CD4-positive, alpha-beta T cell treated with Interleukin-12 subunit alpha and Interleukin-12 subunit beta, for 1 hour (primary cell): Measurements from ENCODE around the gene ITM2C.

ENCODE experiments used
- DNase-seq: peaks from one replicate; pipeline ENCODE4 v3.0.0-alpha.2; 2020

ITM2C gene, protein sequence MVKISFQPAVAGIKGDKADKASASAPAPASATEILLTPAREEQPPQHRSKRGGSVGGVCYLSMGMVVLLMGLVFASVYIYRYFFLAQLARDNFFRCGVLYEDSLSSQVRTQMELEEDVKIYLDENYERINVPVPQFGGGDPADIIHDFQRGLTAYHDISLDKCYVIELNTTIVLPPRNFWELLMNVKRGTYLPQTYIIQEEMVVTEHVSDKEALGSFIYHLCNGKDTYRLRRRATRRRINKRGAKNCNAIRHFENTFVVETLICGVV

DNA sequence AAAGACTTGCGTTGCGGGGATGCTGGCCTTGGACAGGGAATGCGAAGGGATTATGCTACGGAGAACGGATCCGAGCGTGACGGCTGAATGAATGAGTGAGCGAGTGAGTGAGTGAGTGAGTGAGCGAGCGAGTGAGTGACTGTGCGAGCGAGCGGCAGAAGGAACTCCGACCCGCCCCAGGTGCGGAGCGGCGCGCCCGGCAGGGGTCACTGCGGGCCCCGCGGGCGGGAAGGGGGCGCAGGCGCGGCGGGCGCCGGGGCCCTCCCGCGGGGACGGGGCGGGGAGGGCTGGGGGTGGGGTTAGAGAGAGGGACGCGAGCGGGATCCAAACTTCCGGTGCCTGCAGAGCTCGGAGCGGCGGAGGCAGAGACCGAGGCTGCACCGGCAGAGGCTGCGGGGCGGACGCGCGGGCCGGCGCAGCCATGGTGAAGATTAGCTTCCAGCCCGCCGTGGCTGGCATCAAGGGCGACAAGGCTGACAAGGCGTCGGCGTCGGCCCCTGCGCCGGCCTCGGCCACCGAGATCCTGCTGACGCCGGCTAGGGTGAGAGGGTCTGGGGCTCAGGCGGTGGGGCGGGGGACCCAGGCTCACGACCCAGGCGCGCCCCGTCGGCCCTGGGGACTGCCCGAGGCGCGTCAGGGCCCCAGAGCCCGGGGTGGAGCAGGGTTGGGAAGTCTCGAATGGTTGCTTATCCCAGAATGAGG is at the start of gene ITM2C:
ITM2C (plus strand) TSS at position 338 of the 702 bp plus-strand sequence; CDS start at position 422, 84 bp downstream.
- DNase-seq = peak; percentile 78

DNA sequence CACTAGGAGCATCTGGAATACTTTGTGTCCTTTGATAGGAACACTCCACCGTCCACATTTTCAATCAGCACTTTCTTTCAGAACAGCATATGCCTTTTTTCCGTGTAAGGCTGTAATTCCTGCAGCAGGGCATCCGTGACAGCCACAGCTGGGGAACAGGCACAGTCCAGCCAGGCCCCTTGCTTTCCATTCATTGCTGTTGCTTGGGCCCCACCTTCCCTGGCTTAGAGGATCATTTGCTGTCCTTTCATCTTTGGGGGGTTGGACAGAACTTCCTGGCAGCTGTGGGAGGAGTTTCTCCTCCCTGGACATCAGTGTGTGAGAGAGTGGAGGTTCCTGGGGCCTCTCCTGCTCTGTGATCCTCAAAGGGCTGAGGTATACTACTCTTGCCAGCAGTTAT is 49.7 kb upstream of the ITM2C start:
- DNase-seq = no peak

DNA sequence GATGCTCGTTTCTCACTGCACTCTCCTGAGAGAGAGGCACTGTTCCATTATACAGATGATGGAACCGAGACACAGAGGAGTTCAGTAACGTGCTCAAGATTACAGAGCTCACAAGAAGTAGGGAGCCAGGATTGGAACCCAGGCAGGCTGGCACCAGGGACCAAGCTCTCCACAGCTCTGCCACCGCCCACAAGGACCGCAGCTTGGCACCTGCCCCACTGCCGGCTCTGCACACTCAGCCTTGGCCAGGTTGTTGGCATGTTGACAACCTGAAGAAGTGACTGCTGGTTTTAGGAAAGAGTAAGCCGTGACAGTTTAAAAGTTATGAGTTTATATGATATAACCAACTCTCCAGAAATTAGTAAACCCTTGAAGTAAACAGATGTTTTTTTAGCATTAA is 48.0 kb upstream of the ITM2C start:
- no peak for DNase-seq

DNA sequence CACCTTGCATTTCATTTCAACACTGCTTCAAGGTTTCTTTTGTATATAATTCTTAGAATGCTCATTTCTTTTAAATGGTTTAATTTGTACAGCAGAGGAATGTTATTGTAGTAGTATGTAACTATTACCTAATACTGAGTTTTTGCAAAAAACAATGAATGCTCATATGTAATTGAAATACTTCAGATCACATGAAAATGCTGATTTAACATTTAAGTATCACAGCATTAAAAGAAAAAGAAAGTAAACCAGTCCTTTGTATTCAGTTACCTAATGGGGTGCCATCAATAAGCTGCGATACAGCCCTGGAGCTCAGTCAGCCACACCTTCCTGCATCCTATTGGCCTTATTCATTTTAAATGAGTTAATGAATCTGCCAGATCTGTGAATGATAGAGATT is 45.3 kb upstream of the ITM2C start:
- no peak for DNase-seq

DNA sequence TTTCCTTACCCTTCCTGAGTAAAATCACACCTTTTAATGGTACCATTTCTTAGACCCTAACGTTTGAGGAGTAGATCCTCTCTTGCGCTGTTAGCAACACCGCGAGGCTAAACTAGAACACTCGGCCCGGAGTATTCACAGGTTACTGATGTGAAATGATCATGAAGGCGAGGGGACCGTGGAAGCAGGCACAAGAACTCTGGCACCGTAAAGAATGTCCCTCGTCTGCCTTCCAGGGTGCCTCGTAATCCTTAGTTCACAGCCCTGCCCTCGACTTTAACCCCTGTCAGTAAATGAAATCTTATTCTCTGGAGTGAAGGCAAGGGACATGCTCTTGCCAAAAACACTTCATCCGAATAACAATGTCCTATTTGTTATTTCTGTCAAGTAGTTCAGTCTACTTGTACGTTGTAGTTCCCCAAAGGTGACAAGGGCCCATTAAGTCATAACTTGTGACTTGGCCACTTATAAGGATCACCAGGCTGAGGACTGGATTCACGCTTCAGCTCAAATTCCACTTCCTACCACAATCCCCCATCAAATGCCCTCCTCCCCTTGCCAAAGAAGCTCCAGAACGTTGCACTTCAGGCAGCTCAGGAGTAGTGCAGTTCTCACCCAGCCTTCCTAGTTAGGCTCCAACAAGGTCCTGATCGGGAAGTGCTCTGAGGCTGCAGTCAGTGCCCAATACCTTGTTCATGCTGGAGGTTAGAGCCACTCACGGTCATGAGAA is 43.3 kb upstream of the ITM2C start:
- DNase-seq = no peak

DNA sequence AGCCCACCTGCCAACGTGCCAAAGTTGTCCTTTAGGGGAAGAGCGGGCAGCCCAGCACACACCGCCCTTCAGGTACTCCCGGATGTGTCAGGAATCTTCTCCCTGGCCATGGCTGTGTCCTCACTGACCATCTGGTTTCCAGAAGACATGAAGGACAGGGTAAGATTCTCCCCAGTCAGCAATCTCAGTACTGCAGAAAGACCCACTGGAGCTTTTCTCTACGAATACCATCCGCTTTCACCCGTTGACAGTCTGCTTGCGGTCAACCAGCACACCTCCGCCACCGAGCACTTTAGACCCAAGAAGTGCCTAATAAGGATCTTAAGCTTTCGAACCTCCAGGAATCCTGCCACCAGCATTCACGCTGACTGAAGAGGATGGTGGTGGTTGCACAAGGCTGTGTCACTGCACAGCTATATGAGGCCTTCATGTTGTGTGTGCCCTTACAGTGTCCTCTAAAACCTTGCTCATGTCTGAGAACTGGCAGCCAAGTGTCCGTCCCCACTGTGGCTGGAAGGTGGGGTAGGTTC is 42.7 kb upstream of the ITM2C start:
- no peak for DNase-seq

DNA sequence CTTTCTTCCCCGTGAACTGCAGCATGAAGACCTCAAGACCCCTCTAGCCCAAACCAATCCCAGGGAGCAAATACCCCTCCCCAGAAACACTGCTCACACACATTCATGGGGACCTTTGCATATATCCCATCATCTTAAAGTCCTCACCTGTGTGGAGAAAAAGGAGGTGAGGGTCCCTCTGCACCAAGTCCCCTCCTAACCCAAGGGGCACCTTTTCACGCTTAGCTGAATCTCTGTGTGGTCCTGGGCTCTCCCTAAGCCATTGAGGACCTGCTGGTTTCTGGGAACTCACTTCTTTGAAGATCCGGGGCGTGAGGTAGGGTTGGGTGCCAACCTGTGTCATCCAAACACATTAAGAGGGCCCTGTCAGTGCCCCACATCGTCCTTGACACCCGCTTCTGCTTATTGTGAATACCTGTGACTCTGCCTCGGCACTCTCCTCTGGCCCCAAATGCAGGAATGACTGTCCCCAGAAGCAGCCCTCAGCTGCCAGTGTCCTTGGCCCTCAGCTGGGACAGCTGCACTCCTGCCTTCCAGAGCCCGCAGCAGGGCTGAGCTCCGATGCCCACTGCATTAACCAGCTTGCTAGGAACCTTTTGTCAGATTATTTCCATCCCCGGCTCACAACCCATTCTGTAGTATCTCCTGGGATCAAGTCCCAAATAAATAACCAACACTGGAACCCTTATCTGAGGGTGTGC is 41.3 kb upstream of the ITM2C start:
- DNase-seq = no peak

DNA sequence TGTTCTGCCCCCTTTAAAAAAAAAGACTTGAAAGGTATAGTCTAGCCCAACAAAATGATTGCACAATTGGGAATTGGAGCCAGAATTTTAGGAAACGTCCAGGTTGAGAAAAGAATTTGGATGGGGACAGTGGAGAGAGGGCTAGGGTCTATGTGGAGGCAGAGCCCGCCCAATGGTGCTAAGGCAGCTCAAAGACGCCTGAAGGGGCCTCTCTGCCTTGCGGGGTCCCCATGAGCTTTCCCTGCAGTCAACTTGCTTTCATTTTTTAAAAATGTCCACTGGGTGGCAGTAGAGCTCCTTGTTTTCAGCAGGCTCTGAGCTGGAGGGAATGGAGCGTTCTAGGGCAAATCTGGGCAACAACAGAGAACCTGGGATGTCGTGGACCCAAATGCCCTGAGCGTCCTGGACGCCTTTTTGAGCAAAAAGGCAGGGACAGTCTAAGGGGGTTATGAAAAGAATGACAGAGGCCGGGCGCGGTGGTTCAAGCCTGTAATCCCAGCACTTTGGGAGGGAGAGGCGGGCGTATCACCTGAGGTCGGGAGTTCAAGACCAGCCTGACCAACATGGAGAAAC is 40.2 kb upstream of the ITM2C start:
- peak; percentile 80 for DNase-seq

DNA sequence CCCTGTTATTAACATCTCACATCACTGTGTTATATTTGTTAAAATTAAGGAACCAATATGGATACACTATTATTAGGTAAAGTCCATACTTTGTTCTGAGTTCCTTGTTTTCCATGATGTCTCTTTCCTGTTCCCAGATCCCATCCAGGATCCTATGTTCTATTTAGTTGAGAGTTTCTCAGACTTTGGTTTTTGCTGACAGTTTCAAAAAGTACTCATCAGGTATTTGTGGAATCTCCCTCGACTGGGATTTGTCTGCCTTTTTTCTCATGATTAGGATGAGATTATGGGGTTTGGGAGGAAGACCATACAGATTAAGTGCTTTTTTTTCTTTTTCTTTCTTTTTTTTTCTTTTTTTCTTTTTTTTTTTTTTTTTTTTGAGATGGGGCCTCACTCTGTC is 39.4 kb upstream of the ITM2C start:
- no peak for DNase-seq

DNA sequence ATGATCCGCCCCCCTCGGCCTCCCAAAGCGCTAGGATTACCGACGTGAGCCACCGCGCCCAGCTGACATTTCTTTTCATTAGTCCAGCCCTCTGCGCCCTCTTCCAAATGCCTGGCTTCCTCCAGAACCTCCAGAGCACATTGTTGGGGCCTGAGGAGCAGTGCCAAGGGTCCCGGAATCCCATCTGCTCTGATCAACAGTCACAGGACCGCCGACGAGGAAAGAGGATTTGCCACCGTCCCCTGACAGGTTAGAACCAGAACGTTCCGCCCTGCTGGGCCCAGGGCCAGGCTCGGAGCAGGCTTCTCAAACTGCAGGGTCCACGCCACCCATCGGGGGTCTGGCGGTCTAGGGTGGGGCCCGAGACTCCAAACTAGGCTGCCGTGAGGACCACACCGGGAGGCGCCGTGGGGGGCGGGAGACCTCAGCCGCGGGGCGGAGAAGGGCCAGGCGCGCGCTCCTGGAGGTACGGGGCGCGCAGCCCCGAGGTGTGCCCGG is 36.9 kb upstream of the ITM2C start:
- no peak for DNase-seq

DNA sequence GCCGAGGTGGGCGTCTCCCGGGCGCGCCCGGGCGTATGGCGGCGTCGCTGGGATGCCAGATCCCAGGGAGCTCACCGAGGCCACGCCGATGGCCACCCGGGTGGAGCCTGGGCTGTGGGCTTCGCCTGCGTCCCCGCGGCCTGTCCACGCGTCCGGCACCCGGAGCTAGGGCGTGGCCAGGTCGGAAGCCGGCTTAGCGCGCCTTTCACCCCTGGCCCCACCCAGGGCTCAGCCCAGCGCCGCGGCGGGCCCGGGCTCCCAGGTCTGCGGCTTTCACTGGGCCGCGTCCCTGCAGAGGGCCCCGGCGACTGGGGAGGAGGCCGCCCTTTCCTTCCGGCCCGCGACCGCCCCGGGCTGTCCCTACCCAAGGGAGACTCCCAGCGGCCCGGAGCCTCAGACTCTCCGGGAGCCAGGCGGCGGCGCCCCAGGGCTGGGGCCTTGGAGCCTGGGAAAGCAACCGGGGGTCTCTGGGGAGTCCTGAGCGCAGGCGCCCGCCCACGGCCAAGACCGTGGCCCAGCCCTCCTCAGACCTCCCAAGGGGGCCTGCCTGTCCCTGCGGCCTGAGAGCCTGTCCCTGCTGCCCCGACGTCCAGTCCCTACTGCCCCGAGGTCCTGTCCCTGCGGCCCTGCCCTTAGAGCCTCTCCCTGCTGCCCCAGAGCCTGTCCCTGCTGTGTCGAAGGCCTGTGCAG is 36.3 kb upstream of the ITM2C start:
- DNase-seq = peak; percentile 18

DNA sequence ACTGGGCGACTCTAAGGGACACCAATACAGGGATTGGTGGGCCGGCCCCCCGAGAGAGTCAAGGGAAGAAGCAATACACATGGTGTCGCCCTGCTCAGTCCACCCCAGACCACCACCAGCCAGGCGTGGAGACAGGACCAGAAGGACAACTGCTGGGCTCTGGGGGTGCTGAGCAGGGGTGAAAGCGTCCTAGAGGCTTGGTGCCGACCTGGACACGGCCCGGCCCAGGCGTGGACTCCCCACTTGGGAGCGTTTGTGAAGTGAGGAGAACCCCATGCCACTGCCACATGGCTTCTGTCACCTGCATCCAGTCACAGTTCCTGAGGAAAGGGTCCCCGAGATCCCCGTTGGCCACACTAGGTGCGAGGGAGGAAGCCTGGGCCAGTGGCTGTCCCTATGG is 35.4 kb upstream of the ITM2C start:
- no peak for DNase-seq

DNA sequence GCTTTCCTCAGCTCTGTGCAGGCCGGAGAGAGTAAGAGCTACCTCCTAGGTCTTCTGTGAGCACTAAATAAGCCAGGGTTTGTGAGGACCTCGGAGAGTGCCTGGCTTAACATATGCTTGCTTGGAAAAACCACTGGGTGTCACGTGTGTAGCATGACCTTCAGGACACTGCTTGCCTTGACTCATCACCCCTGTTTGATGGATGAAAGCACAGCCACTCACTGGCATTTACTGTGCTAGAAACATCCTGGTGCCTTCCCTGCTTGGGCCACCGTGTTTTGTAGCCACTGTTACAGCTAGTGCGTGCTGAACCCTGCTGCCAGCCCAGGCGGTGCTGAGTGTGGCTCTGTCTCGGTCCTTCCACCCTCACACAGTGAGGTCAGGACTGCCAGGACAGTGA is 34.8 kb upstream of the ITM2C start:
- DNase-seq = no peak

DNA sequence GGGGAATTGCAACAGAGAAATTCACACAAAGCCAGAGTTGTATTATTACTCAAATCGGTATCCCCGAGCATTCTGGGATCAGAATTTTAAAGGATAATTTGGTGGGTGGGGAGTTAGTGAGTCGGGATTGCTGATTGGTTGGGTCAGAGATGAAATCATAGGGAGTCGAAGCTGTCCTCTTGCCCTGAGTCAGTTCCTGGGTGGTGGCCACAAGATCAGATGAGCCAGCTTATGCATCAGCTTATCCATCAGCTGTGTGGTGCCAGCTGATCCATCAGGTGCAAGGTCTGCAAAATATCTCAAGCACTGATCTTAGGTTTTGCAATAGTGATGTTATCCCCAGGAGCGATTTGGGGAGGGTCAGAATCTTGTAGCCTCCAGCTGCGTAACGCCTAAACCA is 34.3 kb upstream of the ITM2C start:
- DNase-seq = no peak

DNA sequence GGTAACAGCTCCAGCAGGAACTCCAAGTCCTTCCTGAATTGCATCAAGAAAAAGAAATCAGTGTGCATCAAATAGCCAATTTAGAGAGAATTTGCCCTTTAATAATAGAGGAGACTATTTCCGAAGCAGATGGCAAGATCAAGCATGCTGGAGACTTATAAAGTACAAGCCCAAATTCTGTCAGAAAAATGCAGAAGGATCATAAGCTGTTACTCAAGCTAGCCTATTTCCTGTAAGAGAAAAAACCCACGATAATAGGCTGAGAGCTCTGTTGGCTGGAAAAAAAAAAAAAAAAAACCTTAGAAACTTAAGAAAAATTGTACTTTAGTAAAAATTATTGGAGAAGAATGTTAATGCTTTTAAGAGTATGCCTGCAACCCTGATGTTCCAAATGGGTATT is 24.4 kb upstream of the ITM2C start:
- DNase-seq = no peak

DNA sequence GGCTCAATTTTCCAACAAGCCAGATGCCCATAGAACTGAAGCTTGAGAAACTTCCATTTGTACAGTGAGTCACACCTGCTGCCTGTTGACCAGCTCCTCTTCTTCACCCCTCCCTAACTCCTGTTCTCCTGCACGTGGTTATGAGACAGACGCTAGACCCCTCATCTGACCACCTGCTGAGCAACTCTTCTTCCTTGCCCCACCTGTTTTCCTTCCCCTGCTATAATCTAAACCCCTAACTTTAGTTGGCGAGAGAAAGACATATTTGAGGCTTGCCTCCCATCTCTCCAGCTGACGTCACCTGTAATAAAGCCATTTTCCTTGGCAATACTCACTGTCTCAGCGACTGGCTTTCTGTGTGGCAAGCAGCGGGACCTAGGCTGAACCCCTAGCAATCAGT is 22.3 kb upstream of the ITM2C start:
- no peak for DNase-seq

DNA sequence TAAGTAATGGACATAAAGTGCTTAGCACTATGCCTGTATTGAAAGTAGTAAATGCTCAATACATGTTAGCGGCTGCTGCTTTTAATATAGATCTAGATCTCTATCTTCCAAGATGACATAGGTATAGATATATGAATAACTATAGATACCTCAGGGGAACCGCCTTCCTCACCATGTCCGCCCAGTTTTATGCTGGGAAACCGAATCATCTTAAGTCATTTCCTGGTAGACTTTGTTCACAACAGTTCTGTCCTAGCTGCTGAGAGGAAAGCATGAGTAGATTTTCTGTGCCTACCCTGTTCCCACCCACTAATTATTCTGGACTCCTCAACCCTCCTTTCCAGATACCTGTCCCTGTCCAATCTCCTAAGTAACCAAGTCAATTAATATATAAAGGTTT is 21.6 kb upstream of the ITM2C start:
- DNase-seq = no peak

DNA sequence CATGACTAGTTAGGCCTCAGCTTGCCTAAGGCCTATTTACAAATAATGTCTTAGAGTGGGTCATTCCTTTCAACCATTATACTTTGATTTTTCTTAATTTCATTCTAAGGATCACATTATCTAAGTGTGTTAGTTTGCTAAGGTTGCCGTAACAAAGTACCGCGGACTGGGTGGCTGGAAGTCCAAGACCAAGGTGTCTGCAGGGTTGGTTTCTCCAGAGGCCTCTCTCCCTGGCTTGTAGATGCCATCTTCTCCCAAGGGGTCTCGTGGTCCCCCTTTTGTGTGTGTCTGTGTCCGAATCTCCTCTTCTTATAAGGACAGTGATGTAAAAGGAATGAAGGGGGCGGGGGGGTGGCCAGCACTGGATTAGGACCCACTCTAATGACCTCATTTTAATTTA is 18.4 kb upstream of the ITM2C start:
- DNase-seq = no peak

DNA sequence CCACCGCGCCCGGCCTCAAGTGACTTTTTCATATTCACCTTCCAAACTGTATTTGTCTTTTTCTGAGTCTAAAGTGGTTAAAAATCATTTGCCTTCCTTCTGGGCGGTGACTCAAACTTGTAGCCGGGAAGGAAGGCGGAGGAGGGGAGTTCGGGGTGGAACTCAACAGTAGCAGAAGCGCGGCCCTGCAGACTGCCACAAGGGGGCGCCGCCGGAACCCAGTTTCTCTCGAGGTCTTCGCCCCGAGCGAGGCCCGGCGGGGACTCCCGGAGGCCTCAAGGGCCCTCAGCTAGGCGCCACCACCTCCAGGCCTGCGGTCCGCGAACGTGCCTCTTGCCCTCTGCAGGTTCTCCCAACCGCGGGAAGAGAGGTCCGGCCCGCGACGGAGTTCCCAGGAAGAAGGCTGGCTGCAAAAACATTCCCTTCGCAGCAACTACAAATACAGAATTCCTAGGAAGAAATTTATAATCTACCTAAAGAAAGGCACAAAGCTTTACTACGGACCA is 16.8 kb upstream of the ITM2C start:
- peak; percentile 85 for DNase-seq

DNA sequence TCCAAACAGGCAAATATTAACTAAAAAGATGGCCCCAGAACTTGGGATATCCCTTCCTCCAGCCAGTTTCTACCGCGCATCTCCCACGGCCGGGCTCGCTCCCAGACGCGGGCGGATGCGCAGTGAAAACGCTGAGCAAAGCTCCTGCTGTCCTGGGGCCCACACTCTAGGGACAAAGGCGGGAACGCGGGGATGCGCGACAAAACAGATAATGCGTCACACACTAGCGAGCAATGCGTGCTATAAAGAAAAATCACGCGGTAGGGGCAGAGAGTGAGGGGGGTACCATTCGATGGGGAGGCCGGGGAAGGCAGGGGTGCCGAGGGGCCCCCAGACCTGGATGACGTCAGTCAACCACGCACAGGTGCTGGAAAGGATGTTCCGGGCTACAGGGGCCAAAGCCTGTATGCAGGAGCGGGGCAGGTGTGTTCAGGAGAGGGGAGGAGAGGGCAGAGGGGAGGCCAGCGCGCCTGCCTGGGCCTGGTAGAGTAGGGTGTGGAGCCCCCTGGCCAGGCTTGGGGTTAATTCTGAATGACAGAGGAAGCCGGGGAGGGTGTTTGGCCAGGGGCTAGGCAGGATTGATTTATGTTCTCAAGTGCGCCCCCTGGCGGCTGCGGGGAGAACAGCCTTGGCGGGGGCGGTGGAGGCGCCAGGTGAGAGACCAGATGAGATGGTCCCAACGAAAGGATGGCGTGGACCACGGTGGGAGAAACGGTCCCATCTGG is 14.9 kb upstream of the ITM2C start:
- DNase-seq = peak; percentile 70

DNA sequence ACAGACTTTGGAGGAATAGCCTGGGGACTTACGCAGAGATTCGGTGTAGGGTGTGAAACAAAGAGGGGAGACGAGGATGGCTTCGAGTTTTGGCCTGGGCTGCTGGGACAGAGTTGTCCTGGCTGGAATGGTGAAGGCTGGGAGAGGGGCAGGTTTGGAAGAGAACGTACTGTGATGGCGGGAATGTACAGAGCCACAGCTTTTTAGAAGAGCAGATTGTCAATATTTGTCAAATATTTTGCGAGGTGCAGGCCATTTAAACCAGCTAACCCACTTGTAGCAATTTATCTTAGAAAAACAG is 14.4 kb upstream of the ITM2C start:
- DNase-seq = no peak
